ENCODE data around the gene ANO4. TPM values are rescaled to one million over a fixed set of nuclear protein-coding genes. Genes with fewer than 3 reads are reported as not detected.

Gene ANO4
- total RNA-seq, 4 donors from 2014 or later: 0.56 to 2.4 (median 1.1) TPM

DNA sequence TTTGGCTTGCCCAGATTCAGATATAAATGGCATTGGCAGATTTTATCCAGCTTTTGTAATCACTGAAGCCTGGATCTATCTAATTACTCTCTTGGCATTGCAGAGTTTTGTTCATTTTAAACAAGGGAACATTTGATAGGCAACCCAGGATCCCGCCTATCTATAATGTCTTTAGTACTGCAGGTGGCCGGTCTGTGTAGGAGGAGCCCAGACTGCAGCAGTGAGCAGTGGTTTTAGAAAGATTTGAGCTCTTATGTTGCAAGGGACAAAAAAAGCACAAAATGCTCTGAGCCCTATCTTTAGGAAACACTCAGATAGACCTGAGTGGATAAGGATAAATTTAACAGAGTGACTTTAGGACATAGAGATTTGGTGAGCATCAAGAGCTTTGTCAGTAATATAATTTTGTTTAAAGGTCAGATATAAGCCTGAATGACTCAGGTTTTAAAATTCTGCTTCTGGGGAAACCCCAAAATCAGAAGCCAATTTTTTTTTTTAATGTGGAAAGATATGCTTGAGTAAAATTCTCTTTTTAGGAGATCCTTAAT lies 250.0 kb downstream of the ANO4 start:
- DNase-seq (ENCODE audit: low spot score) (no peak), ATAC-seq (ENCODE audit: low FRiP score) (peak; percentile 74)
- TF ChIP-seq, protein P1, sequence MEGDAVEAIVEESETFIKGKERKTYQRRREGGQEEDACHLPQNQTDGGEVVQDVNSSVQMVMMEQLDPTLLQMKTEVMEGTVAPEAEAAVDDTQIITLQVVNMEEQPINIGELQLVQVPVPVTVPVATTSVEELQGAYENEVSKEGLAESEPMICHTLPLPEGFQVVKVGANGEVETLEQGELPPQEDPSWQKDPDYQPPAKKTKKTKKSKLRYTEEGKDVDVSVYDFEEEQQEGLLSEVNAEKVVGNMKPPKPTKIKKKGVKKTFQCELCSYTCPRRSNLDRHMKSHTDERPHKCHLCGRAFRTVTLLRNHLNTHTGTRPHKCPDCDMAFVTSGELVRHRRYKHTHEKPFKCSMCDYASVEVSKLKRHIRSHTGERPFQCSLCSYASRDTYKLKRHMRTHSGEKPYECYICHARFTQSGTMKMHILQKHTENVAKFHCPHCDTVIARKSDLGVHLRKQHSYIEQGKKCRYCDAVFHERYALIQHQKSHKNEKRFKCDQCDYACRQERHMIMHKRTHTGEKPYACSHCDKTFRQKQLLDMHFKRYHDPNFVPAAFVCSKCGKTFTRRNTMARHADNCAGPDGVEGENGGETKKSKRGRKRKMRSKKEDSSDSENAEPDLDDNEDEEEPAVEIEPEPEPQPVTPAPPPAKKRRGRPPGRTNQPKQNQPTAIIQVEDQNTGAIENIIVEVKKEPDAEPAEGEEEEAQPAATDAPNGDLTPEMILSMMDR (IDR thresholded peaks at IDR 0.05): no peak

DNA sequence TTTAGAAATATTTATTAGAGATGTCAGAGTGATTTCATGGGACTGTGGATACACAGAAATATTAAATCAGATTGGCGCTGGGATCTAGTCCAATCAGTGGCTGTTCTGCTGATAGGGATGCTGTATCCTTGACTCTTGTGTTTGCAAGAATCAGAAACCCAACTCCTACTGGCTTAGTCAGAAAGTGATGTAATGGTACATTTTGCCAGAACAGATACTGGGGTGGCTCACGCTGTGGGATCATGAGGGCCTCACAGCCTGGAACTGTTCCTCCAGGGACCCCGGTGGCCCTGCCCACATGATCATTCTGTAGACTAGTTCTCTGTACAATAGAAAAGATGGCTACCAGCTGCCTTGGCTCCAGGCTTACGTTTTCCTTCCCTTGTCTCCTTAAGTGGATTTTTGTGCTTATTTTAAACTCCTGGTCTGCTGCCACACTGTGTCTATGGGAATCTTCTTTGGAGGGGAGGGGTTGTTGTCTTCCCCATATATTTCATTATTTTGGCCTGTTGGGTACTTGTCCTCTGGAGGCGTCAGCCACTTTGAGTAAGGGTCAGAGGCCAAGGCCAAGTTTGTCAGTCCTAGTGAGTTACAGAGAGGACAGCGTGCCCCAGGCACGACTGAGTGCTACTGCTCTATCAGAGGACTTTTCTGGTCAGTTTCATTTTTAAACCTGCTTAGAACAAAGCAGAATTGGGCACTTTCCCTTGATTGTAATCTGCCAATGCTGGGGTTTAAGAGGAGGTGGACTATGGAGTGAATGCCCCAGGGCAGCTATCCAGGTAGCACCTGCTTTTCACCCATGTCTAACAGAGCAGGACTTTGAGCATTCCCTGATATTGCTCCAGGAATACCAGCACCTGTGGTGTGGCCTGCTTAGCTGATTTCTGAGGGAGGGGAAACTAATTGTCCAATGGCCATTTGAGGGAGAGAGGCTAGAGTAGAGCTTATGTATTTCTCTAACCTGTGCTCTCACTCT lies 251.2 kb downstream of the ANO4 start:
- TF ChIP-seq, protein P1 (IDR thresholded peaks at IDR 0.05): no peak
- DNase-seq (ENCODE audit: low spot score) (no peak), ATAC-seq (ENCODE audit: low FRiP score) (peak; percentile 60)

DNA sequence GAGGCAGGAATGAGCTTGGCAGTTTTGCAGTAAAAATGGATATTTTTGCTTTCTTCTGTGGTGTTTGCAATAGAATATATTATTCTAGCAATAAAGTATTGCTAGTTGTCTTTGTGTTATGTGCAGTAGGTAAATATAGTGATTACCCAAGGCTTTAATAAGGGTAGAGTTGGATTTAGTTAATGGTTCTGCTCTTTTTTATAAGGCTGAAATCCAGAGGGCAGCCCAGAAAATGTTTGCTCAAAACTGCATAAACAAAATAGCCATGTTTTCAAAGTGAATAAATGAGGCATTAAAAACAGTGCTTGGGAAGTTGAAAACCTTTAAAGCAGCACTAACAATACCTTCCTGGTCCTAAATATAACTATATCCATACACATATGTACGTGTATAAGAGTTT lies 253.1 kb downstream of the ANO4 start:
- DNase-seq (ENCODE audit: low spot score): no peak
- no peak for ATAC-seq (ENCODE audit: low FRiP score)
- TF ChIP-seq, protein P1 (IDR thresholded peaks at IDR 0.05): no peak

DNA sequence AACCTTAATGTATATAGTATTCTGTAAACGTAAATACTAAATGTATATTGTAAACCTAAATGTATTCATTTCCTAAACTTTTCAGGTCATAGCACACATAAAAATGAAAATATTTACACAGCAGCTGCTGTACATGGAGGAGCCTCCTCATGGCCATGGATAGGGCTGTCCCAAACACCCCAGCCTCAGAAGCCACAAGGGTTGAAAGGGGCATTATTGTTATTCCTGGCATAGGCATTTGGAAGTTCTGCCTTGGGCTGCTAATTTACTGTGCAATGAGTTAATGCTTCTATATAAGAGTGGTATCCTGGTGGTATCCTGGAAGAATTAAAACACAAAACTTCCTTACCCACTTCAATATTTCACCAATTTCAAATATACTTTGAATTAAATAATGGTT lies 256.1 kb downstream of the ANO4 start:
- TF ChIP-seq, protein P1 (IDR thresholded peaks at IDR 0.05): no peak
- no peak for ATAC-seq (ENCODE audit: low FRiP score)
- DNase-seq (ENCODE audit: low spot score): no peak

DNA sequence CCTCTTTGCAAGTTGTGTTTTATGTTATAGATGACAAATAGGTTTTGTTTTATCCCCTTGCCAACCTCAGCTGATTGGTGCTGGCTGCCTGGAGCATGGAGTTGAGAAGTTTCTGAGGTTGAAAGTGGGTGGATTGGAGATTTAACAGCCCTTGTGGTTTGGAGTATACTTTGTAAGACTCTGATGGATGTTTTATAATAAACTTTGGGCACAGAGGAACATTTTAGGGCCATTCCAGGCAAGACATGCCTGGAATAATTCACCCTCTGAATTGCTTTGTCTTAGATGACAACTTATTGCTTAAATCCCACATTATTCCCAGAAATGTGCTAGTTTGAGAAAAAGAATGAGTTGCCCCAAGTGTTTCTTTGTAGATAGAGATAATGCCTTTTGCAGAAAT lies 256.6 kb downstream of the ANO4 start:
- DNase-seq (ENCODE audit: low spot score) (no peak), ATAC-seq (ENCODE audit: low FRiP score) (no peak)
- TF ChIP-seq, protein P1 (IDR thresholded peaks at IDR 0.05): no peak

DNA sequence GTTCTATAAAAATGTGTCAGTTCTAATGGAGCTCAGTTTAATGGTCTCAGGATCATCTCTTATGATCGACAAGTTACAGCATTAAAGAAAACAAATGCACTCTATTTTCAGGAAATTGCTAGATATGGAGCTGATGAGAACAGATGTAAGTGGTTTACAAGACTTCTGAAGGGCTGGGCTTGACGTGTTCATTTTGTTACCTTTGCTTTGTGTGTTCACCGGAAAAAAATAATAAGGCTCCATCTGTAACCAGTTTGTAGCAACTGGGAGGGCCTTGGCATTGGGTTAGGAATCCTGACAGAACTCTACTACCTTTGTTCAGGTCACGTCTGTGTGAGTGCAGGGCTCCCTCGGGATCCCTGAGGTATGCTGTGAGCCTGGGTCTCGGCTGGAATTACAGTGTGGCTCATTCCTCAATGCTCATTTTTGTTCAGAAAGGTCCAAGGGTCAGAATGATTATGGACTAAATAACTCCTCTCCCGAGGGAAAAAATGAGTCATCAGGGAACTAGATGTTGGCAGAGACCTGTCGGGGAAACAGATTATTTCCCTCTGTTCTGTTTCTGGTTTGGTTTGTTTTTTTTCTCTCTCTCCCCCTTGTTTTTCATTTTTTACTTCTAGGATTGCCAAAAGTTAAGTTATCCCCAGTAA lies 257.4 kb downstream of the ANO4 start:
- no peak for DNase-seq (ENCODE audit: low spot score)
- ATAC-seq (ENCODE audit: low FRiP score): peak; percentile 86
- TF ChIP-seq, protein P1 (IDR thresholded peaks at IDR 0.05): no peak
